ENCODE results near the gene ANO7.

- TF ChIP-seq CTCF (IDR thresholded peaks at IDR 0.05) (no peak), EP300 (IDR thresholded peaks at IDR 0.05) (no peak), POLR2AphosphoS5 (IDR thresholded peaks at IDR 0.05) (no peak)
These were observed 20.1 kb upstream of the ANO7 start for GRCh38 chr2:241168366-241168765.

Data from suprapubic skin (tissue), 4 donors.